Right atrium auricular region (tissue), 2 donors: ENCODE results near the gene KRTAP5-5. TPM values are rescaled to one million over a fixed set of nuclear protein-coding genes. Genes with fewer than 3 reads are reported as not detected.

Experiments used
- DNase-seq: peaks from one replicate; pipeline ENCODE4 v3.0.0-alpha.2; 2019; ENCODE audit warnings: low spot score
- H3K27ac ChIP-seq, 2 donors: fragments of 200-600 bp; sonication (generic); 1 replicate in 1 of 2; 2 replicates in 1 of 2; pipeline ENCODE4 v1.5.1; 2016 to 2019
- H3K27me3 ChIP-seq, 2 donors: fragments of 200-600 bp; sonication (generic); one replicate each; pipeline versions ENCODE4 v1.5.1 to v1.6.0; 2017 to 2019
- H3K36me3 ChIP-seq: fragments of 200-600 bp; sonication (generic); one replicate; pipeline ENCODE4 v1.5.1; 2016
- H3K4me1 ChIP-seq, 2 donors: fragments of 200-600 bp; sonication (generic); one replicate each; pipeline versions ENCODE4 v1.5.1 to v1.6.0; 2017 to 2019
- H3K4me3 ChIP-seq, 2 donors: fragments of 200-600 bp; sonication (generic); 1 replicate in 1 of 2; 2 replicates in 1 of 2; pipeline ENCODE4 v1.5.1; 2017 to 2019; ENCODE audit warnings: mild to moderate bottlenecking in 1 of 2, moderate library complexity in 1 of 2
- H3K9me3 ChIP-seq, 2 donors: fragments of 200-600 bp; sonication (generic); one replicate each; pipeline ENCODE4 v1.5.1; 2019
- total RNA-seq, 2 donors: library from RNA; depleted of rRNA; stranded (reverse); fragments of >200 nt; gene quantifications; one replicate each; pipeline ENCODE4 v1.1.0, GENCODE V29; 2016
- TF ChIP-seq, protein P1 (sequence below), 2 donors: fragments of 200-600 bp; sonication (generic); IDR thresholded peaks; one replicate each; pipeline ENCODE4 v1.5.1; 2019; ENCODE audit warnings: antibody characterized with exemption in 2 of 2

KRTAP5-5 gene
- total RNA-seq, 2 donors from 2014 or later = not detected

DNA sequence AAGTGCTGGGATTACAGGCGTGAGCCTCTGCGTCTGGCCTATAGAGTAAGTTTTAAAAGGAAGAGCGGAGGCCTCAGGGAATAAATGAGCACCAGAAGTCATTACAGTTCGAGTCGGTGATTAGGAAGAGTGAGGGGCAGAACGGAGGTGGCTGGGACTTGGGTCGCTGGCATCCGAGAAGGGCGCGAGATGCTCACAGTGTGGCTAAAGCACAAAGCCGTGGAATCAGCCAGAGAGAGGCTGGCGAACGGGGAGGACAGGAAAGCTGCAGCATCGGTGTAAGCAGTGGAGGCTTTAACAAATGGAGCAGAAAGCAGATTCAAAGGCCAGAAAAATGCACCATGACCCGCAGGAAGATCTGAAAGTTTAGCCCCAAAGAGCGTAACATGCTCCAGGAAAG, 5.0 kb upstream of the KRTAP5-5 start:
- Histone ChIP-seq H3K27ac (no peak overlapping the region), H3K27me3 (no peaks in the 10 kb centered on the region), H3K36me3 (no peaks in the 10 kb centered on the region), H3K9me3 (no peaks in the 10 kb centered on the region), H3K4me1 (no peaks in the 10 kb centered on the region), H3K4me3 (no peak overlapping the region)
- TF ChIP-seq, protein P1, sequence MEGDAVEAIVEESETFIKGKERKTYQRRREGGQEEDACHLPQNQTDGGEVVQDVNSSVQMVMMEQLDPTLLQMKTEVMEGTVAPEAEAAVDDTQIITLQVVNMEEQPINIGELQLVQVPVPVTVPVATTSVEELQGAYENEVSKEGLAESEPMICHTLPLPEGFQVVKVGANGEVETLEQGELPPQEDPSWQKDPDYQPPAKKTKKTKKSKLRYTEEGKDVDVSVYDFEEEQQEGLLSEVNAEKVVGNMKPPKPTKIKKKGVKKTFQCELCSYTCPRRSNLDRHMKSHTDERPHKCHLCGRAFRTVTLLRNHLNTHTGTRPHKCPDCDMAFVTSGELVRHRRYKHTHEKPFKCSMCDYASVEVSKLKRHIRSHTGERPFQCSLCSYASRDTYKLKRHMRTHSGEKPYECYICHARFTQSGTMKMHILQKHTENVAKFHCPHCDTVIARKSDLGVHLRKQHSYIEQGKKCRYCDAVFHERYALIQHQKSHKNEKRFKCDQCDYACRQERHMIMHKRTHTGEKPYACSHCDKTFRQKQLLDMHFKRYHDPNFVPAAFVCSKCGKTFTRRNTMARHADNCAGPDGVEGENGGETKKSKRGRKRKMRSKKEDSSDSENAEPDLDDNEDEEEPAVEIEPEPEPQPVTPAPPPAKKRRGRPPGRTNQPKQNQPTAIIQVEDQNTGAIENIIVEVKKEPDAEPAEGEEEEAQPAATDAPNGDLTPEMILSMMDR (IDR thresholded peaks at IDR 0.05) = no peak
- DNase-seq = no peak

DNA sequence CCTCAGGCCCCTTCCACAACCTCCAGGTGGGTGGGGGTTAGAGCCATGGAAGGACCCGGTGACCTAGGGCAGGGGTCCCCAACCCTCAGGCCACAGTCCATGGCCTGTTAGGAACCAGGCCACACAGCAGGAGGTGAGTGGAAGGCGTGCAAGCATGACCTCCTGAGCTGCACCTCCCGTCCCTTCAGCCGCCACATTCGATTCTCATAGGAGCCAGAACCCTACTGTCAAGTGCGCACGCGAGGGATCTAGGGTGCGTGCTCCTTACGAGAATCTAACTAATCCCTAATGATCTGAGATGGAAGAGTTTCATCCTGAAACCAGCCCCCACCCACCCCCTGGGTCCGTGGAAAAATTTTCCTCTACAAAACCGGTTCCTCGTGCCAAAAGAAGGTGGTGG, 4.0 kb upstream of the KRTAP5-5 start:
- Histone ChIP-seq H3K4me1 (no peaks in the 10 kb centered on the region), H3K9me3 (no peaks in the 10 kb centered on the region), H3K27ac (no peak overlapping the region), H3K27me3 (no peaks in the 10 kb centered on the region), H3K36me3 (no peaks in the 10 kb centered on the region), H3K4me3 (no peak overlapping the region)
- TF ChIP-seq, protein P1 (IDR thresholded peaks at IDR 0.05) = no peak
- no peak for DNase-seq

DNA sequence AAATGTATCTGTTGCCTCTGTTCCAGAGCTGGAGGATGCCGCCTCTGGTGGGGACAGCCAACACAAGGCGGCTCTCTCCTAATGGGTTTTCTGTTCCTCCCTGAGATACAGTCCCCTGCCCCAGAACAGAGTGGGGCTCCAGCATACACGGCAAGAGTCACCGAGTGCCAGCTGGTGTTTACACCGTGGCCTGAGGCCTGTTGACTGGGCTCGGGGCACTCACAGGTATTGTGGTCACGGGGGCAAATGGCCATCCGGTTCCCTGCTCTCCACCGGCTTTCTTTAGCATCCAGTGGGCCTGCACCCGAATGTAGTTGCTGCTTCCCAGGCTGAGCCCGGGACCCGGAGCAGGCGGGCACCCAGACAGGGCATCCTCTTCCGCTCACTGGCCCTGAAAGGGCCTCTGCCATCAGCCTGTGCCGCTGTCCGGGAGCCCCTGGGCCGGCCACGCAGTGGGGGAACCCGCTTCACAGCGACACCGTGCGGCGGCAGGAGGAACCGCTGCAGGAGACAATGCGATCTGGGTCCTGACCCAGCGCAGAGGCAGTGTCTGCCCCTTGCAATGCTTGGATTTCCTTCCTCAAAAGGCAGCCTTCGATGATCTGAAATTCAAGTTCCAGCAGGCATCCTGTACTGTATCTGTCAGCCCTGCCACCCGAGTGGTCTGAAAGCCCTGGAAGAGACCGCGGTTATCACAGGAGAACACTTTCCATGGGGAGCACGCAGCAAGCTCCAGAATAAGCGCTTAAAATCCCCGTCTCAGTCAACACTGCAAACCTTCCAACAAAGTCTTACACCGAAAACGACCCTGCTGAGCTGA, 859 bp upstream of the KRTAP5-5 start:
- no peaks in the 10 kb centered on the region for H3K36me3 ChIP-seq
- H3K4me1 ChIP-seq = peaks cover 0 to 3% of the 10 kb centered on the region in 2 donors
- H3K27ac ChIP-seq = no peak overlapping the region
- H3K4me3 ChIP-seq = no peak overlapping the region
- no peaks in the 10 kb centered on the region for H3K9me3 ChIP-seq
- DNase-seq = no peak
- H3K27me3 ChIP-seq = no peaks in the 10 kb centered on the region
- TF ChIP-seq, protein P1 (IDR thresholded peaks at IDR 0.05) = peak; percentile 89 to 94

DNA sequence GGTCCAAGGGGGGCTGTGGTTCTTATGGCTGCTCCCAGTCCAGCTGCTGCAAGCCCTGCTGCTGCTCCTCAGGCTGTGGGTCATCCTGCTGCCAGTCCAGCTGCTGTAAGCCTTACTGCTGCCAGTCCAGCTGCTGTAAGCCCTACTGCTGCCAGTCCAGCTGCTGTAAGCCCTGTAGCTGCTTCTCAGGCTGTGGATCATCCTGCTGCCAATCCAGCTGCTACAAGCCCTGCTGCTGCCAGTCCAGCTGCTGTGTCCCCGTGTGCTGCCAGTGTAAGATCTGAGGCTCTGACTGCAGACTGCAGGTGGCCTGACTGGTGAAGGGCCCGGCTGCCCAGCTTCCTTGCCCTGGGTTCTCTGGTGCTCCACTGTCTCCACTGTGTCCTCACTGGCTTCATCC, 696 bp downstream of the KRTAP5-5 start:
- Histone ChIP-seq H3K36me3 (no peaks in the 10 kb centered on the region), H3K27me3 (no peaks in the 10 kb centered on the region), H3K4me1 (peaks cover 0 to 3% of the 10 kb centered on the region in 2 donors), H3K9me3 (no peaks in the 10 kb centered on the region), H3K27ac (no peak overlapping the region), H3K4me3 (no peak overlapping the region)
- DNase-seq = no peak
- TF ChIP-seq, protein P1 (IDR thresholded peaks at IDR 0.05) = no peak

DNA sequence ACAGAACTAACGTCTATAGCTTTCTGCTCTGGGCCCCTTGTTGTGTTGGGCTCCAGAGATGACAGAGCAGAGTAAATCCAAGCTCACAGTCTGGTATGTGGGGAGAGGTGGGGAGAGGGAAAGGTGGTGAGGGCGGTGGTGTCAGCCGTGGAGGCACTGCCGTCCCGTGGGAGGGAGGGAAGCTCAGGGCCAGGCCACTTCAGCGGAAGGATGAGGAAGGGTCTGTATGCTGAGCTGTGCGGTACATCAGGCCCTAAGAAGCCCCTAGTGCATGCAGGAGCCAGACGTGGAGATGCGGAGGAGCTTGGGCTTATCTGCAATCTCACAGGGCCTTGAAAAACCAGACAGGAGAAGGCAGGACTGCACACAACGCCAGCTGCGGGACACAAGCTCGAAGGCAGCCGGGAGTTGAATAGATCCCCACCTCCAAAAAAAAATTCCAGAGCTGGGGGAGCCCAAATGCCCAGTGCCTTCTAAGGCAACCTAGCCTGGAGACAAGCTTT, 1.5 kb downstream of the KRTAP5-5 start:
- TF ChIP-seq, protein P1 (IDR thresholded peaks at IDR 0.05) = no peak
- Histone ChIP-seq H3K4me3 (no peak overlapping the region), H3K27ac (no peak overlapping the region), H3K4me1 (peaks cover 0 to 3% of the 10 kb centered on the region in 2 donors), H3K27me3 (no peaks in the 10 kb centered on the region), H3K9me3 (no peaks in the 10 kb centered on the region), H3K36me3 (no peaks in the 10 kb centered on the region)
- no peak for DNase-seq
